LNCAP (cell line): ENCODE measurements around the gene SYNPO2.

Experiments used
- CTCF ChIP-seq: fragments of 450-650 bp; IDR thresholded peaks from 2 replicates; pipeline ENCODE4 v1.5.1; 2017; ENCODE audit warnings: mild to moderate bottlenecking

SYNPO2 gene

GRCh38 chr4:119098306-119098705, 209.7 kb downstream of the SYNPO2 start:
- TF ChIP-seq CTCF: no peak

GRCh38 chr4:119099227-119099810, 210.7 kb downstream of the SYNPO2 start:
- TF ChIP-seq CTCF: no peak

- no peak for TF ChIP-seq CTCF
These were observed 212.0 kb downstream of the SYNPO2 start for GRCh38 chr4:119100655-119101054.

GRCh38 chr4:119103263-119103662, 214.6 kb downstream of the SYNPO2 start:
- no peak for TF ChIP-seq CTCF

GRCh38 chr4:119104644-119105273, 216.1 kb downstream of the SYNPO2 start:
- TF ChIP-seq CTCF: no peak

- TF ChIP-seq CTCF: no peak
These were observed 217.0 kb downstream of the SYNPO2 start for GRCh38 chr4:119105605-119106004.

GRCh38 chr4:119106036-119107000, 217.7 kb downstream of the SYNPO2 start:
- TF ChIP-seq CTCF: no peak
